ENCODE measurements around the gene PIGZ. TPM values are rescaled to one million over a fixed set of nuclear protein-coding genes. Genes with fewer than 3 reads are reported as not detected.
A peak's percentile ranks its signal among the peaks of the same experiment; 100 is the strongest.

The PIGZ gene
- total RNA-seq, 1 donor from 2014 or later = 1.8 TPM

- H3K4me3 Mint-ChIP-seq = peak overlapping the region; percentile 44
- POLR2A ChIA-PET = interaction anchor here (0.7 to 3.2 kb wide), 2 partner anchors 9 to 12 kb away, joined by 3 to 34 read pairs; partner anchors contain the start of gene NCBP2
- peak overlapping the region; percentile 82 for H3K27ac Mint-ChIP-seq
- no peak for TF ChIP-seq CTCF (IDR thresholded peaks at IDR 0.05)
- ATAC-seq (ENCODE audit: low read depth) = peak; percentile 77
- H3K27me3 Mint-ChIP-seq = no peaks in the 10 kb centered on the region
- no peak for DNase-seq
- peaks cover 83% of the 10 kb centered on the region for H3K36me3 Mint-ChIP-seq (ENCODE audit: low read depth)
- no peaks in the 10 kb centered on the region for H3K9me3 Mint-ChIP-seq
- intact Hi-C loops (cut with micrococcal nuclease) = loop anchor here (1.0 kb wide), 1 partner anchor 10 kb away; the partner anchor contains the start of gene NCBP2
- CTCF ChIA-PET = no interaction called here
- peaks cover 35% of the 10 kb centered on the region for H3K4me1 Mint-ChIP-seq
These were observed 36.0 kb downstream of the PIGZ start for GRCh38 chr3:196932600-196932999.

GRCh38 chr3:196931828-196932587 lies 36.6 kb downstream of the PIGZ start:
- no peaks in the 10 kb centered on the region for H3K9me3 Mint-ChIP-seq
- ChIA-PET POLR2A (interaction anchor here (0.6 to 3.2 kb wide), 2 partner anchors 9 to 33 kb away, joined by 4 to 34 read pairs; partner anchors contain the start of gene NCBP2), CTCF (no interaction called here)
- peak overlapping the region; percentile 82 for H3K27ac Mint-ChIP-seq
- ATAC-seq (ENCODE audit: low read depth) (peak; percentile 76), DNase-seq (no peak)
- peak overlapping the region; percentile 44 for H3K4me3 Mint-ChIP-seq
- no peaks in the 10 kb centered on the region for H3K27me3 Mint-ChIP-seq
- peaks cover 83% of the 10 kb centered on the region for H3K36me3 Mint-ChIP-seq (ENCODE audit: low read depth)
- TF ChIP-seq CTCF (IDR thresholded peaks at IDR 0.05) = no peak
- H3K4me1 Mint-ChIP-seq = peaks cover 35% of the 10 kb centered on the region
- intact Hi-C loops (cut with micrococcal nuclease) = loop anchor here (1.0 to 2.0 kb wide), 4 partner anchors 7 to 15 kb away; partner anchors contain the start of gene NCBP2

- Mint-ChIP-seq H3K4me3 (peak overlapping the region; percentile 44), H3K27ac (peak overlapping the region; percentile 82), H3K27me3 (no peaks in the 10 kb centered on the region), H3K4me1 (peaks cover 35% of the 10 kb centered on the region), H3K9me3 (no peaks in the 10 kb centered on the region), H3K36me3 (ENCODE audit: low read depth) (peaks cover 74% of the 10 kb centered on the region)
- DNase-seq (no peak), ATAC-seq (ENCODE audit: low read depth) (no peak)
- ChIA-PET CTCF (interaction anchor here (1.1 kb wide), 1 partner anchor 93 kb away, joined by 5 read pairs; no protein-coding TSS in a partner anchor), POLR2A (interaction anchor here (0.9 to 3.2 kb wide), 2 partner anchors 10 to 63 kb away, joined by 3 to 34 read pairs; partner anchors contain the start of genes NCBP2 and SENP5)
- no peak for TF ChIP-seq CTCF (IDR thresholded peaks at IDR 0.05)
- intact Hi-C loops (cut with micrococcal nuclease) = loop anchor here (1.0 to 2.0 kb wide), 3 partner anchors 8 to 14 kb away; no protein-coding TSS in a partner anchor
These were observed 37.5 kb downstream of the PIGZ start for GRCh38 chr3:196931157-196931556.

- intact Hi-C loops (cut with micrococcal nuclease) = no loop called here
- ChIA-PET CTCF (interaction anchor here (0.7 kb wide), 1 partner anchor 8 kb away, joined by 3 read pairs; no protein-coding TSS in a partner anchor), POLR2A (interaction anchor here (0.7 kb wide), 1 partner anchor 60 kb away, joined by 5 read pairs; the partner anchor contains the start of gene SENP5)
- Mint-ChIP-seq H3K4me1 (peaks cover 29% of the 10 kb centered on the region), H3K4me3 (no peak overlapping the region), H3K36me3 (ENCODE audit: low read depth) (peaks cover 66% of the 10 kb centered on the region), H3K27me3 (no peaks in the 10 kb centered on the region), H3K9me3 (no peaks in the 10 kb centered on the region), H3K27ac (no peak overlapping the region)
- TF ChIP-seq CTCF (IDR thresholded peaks at IDR 0.05) = no peak
- DNase-seq = no peak
- no peak for ATAC-seq (ENCODE audit: low read depth)
These were observed 40.8 kb downstream of the PIGZ start for GRCh38 chr3:196927571-196928453.
